Thyroid gland (tissue), 4 donors: ENCODE results near the gene CDH16. TPM values are rescaled to one million over a fixed set of nuclear protein-coding genes. Genes with fewer than 3 reads are reported as not detected.
A peak's percentile ranks its signal among the peaks of the same experiment; 100 is the strongest.

ENCODE experiments used
- DNase-seq, 2 donors: peaks; one replicate each; pipeline ENCODE4 v3.0.0-alpha.2; 2019
- H3K27ac ChIP-seq, 3 donors: fragments of 200-600 bp; sonication (generic); 1 replicate in 2 of 3; 2 replicates in 1 of 3; pipeline ENCODE4 v1.5.1; 2016 to 2019; ENCODE audit warnings: mild to moderate bottlenecking in 1 of 3, moderate library complexity in 1 of 3
- H3K27me3 ChIP-seq: fragments of 200-600 bp; sonication (generic); one replicate; pipeline ENCODE4 v1.5.1; 2019
- H3K36me3 ChIP-seq, 2 donors: fragments of 200-600 bp; sonication (generic); one replicate each; pipeline ENCODE4 v1.5.1; 2016 to 2019
- H3K4me1 ChIP-seq, 2 donors: fragments of 200-600 bp; sonication (generic); one replicate each; pipeline ENCODE4 v1.5.1; 2017 to 2019
- H3K4me3 ChIP-seq, 3 donors: fragments of 200-600 bp; sonication (generic); replicated peaks in 1 of 3; 1 replicate in 2 of 3; 2 replicates in 1 of 3; pipeline ENCODE4 v1.5.1; 2016; ENCODE audit warnings: mild to moderate bottlenecking in 1 of 3
- H3K9me3 ChIP-seq: fragments of 200-600 bp; sonication (generic); one replicate; pipeline ENCODE4 v1.5.1; 2017
- CTCF ChIP-seq, 6 experiments: fragments of 200-600 bp in 3 of 6; fragments of 450-650 bp in 3 of 6; sonication (generic) in 3 of 6; IDR thresholded peaks; one replicate each; pipeline ENCODE4 v1.5.1; 2016 to 2019; ENCODE audit warnings: antibody characterized with exemption in 6 of 6, mild to moderate bottlenecking in 2 of 6, inconsistent platforms in 1 of 6, moderate library complexity in 1 of 6
- POLR2A ChIP-seq, 2 donors: fragments of 450-650 bp; IDR thresholded peaks; one replicate each; pipeline ENCODE4 v1.6.1; 2017; ENCODE audit warnings: antibody characterized with exemption in 2 of 2, mild to moderate bottlenecking in 2 of 2, moderate library complexity in 1 of 2
- WGBS, 2 donors: methylation state at CpG; one replicate each; pipeline ENCODE4 v1.1.5; 2017; 5-methylcytosine and 5-hydroxymethylcytosine counted together
- intact Hi-C: fragments of 100-400 bp; cut with DNase I; formaldehyde crosslinking; loops from one replicate; pipeline ENCODE4 v1.15.1; 2023
- total RNA-seq, 4 donors: library from RNA; depleted of rRNA; stranded (reverse); fragments of >200 nt; gene quantifications; one replicate each; pipeline ENCODE4 v1.2.3, GENCODE V29; 2016

Gene CDH16
- total RNA-seq, 4 donors from 2014 or later = 43.1 to 166 (median 134) TPM

- intact Hi-C loops = loop anchor here (10.0 kb wide), 1 partner anchor 294 kb away; the partner anchor contains the start of gene MATCAP1
- 77 to 97% methylated on average over 2 of the region's 2 CpGs for WGBS, 2 donors
- Histone ChIP-seq H3K9me3 (no peaks in the 10 kb centered on the region), H3K36me3 (no peaks in the 10 kb centered on the region), H3K27ac (peak overlapping the region; percentile 11 to 84 (median 62)), H3K27me3 (no peaks in the 10 kb centered on the region), H3K4me3 (no peak overlapping the region), H3K4me1 (peaks cover 37 to 54% of the 10 kb centered on the region in 2 donors)
- DNase-seq = no peak
- TF ChIP-seq CTCF (IDR thresholded peaks at IDR 0.05) = no peak
- no peak for TF ChIP-seq POLR2A (IDR thresholded peaks at IDR 0.05)
These were observed 27.9 kb downstream of the CDH16 start for GRCh38 chr16:66890799-66891198.

- peak in 1 of 2 donors; percentile 26 for DNase-seq
- Histone ChIP-seq H3K4me1 (peaks cover 46 to 55% of the 10 kb centered on the region in 2 donors), H3K36me3 (peaks cover 8 to 10% of the 10 kb centered on the region in 2 donors), H3K9me3 (no peaks in the 10 kb centered on the region), H3K27me3 (no peaks in the 10 kb centered on the region), H3K4me3 (no peak overlapping the region), H3K27ac (peak overlapping the region; percentile 62 to 84 (median 80))
- TF ChIP-seq CTCF (IDR thresholded peaks at IDR 0.05) = no peak
- no peak for TF ChIP-seq POLR2A (IDR thresholded peaks at IDR 0.05)
- 51 to 60% methylated on average over 4 of the region's 4 CpGs for WGBS, 2 donors
- intact Hi-C loops = loop anchor here (10.0 kb wide), 1 partner anchor 295 kb away; the partner anchor contains the start of gene MATCAP1
These were observed 29.1 kb downstream of the CDH16 start for GRCh38 chr16:66889622-66890021.

- intact Hi-C loops = no loop called here
- peak overlapping the region; percentile 62 to 84 (median 80) for H3K27ac ChIP-seq
- peaks cover 8 to 12% of the 10 kb centered on the region in 2 donors for H3K36me3 ChIP-seq
- H3K4me1 ChIP-seq = peaks cover 46 to 55% of the 10 kb centered on the region in 2 donors
- DNase-seq = peak; percentile 73 to 81
- 57 to 60% methylated on average over 6 of the region's 6 CpGs for WGBS, 2 donors
- no peak overlapping the region for H3K4me3 ChIP-seq
- TF ChIP-seq CTCF (IDR thresholded peaks at IDR 0.05) (no peak), POLR2A (IDR thresholded peaks at IDR 0.05) (peak in 1 of 2 donors; percentile 13)
- H3K9me3 ChIP-seq = no peaks in the 10 kb centered on the region
- no peaks in the 10 kb centered on the region for H3K27me3 ChIP-seq
These were observed 29.8 kb downstream of the CDH16 start for GRCh38 chr16:66888647-66889615.

- H3K36me3 ChIP-seq = peaks cover 8 to 12% of the 10 kb centered on the region in 2 donors
- H3K9me3 ChIP-seq = no peaks in the 10 kb centered on the region
- 78 to 79% methylated on average over 3 of the region's 3 CpGs for WGBS, 2 donors
- no peak for TF ChIP-seq POLR2A (IDR thresholded peaks at IDR 0.05)
- no peak for TF ChIP-seq CTCF (IDR thresholded peaks at IDR 0.05)
- H3K27me3 ChIP-seq = no peaks in the 10 kb centered on the region
- no peak overlapping the region for H3K4me3 ChIP-seq
- H3K4me1 ChIP-seq = peaks cover 51 to 53% of the 10 kb centered on the region in 2 donors
- no peak for DNase-seq
- H3K27ac ChIP-seq = peak overlapping the region; percentile 35 to 68 (median 61)
- intact Hi-C loops = no loop called here
These were observed 31.8 kb downstream of the CDH16 start for GRCh38 chr16:66886914-66887313.

- no peak overlapping the region for H3K4me3 ChIP-seq
- H3K4me1 ChIP-seq = peaks cover 47 to 51% of the 10 kb centered on the region in 2 donors
- peaks cover 8 to 12% of the 10 kb centered on the region in 2 donors for H3K36me3 ChIP-seq
- no peaks in the 10 kb centered on the region for H3K9me3 ChIP-seq
- DNase-seq = no peak
- H3K27ac ChIP-seq = peak overlapping the region; percentile 35 to 68 (median 61)
- intact Hi-C loops = no loop called here
- TF ChIP-seq POLR2A (IDR thresholded peaks at IDR 0.05) = no peak
- TF ChIP-seq CTCF (IDR thresholded peaks at IDR 0.05) = no peak
- 36 to 39% methylated on average over 2 of the region's 2 CpGs for WGBS, 2 donors
- H3K27me3 ChIP-seq = no peaks in the 10 kb centered on the region
These were observed 32.4 kb downstream of the CDH16 start for GRCh38 chr16:66886321-66886720.
